Coronary artery (tissue), 2 donors: ENCODE measurements around the gene GRK2.
"Not testable (repeated sequence)": the region's sequence is repeated elsewhere in the genome, so short reads cannot be mapped to it uniquely, and the experiment has no call there.

ENCODE experiments used
- DNase-seq: peaks from one replicate; pipeline ENCODE4 v3.0.0-alpha.2; 2017; ENCODE audit warnings: low spot score
- H3K27ac ChIP-seq, 2 donors: fragments of 200-600 bp; sonication (generic); one replicate each; pipeline ENCODE4 v1.5.1; 2016 to 2019
- H3K4me3 ChIP-seq: fragments of 200-600 bp; sonication (generic); 2 replicates; pipeline ENCODE4 v1.5.1; 2016; ENCODE audit warnings: mild to moderate bottlenecking, moderate library complexity
- CTCF ChIP-seq: fragments of 200-600 bp; sonication (generic); IDR thresholded peaks from one replicate; pipeline ENCODE4 v1.5.1; 2019; ENCODE audit warnings: antibody characterized with exemption

GRK2 gene

GRCh38 chr11:67317888-67318555 is 51.7 kb downstream of the GRK2 start:
- TF ChIP-seq CTCF = no peak
- Histone ChIP-seq H3K4me3 (peak overlapping the region; percentile 85), H3K27ac (peak overlapping the region; percentile 86 to 96)
- no peak for DNase-seq

- not testable (repeated sequence) for H3K27ac ChIP-seq, DNase-seq
- H3K4me3 ChIP-seq = peak overlapping the region; percentile 85
Observed at GRCh38 chr11:67318876-67319275, 52.6 kb downstream of the GRK2 start.

GRCh38 chr11:67320011-67320410 is 53.7 kb downstream of the GRK2 start:
- no peak for TF ChIP-seq CTCF
- no peak for DNase-seq
- Histone ChIP-seq H3K27ac (no peak overlapping the region), H3K4me3 (no peak overlapping the region)

GRCh38 chr11:67320691-67321090 is 54.4 kb downstream of the GRK2 start:
- no peak for DNase-seq
- TF ChIP-seq CTCF = no peak
- H3K4me3 ChIP-seq = no peak overlapping the region
- no peak overlapping the region for H3K27ac ChIP-seq

- DNase-seq = no peak
- Histone ChIP-seq H3K27ac (no peak overlapping the region), H3K4me3 (no peak overlapping the region)
- TF ChIP-seq CTCF = no peak
Observed at GRCh38 chr11:67321313-67321871, 55.1 kb downstream of the GRK2 start.

GRCh38 chr11:67322049-67322448 is 55.8 kb downstream of the GRK2 start:
- Histone ChIP-seq H3K27ac (no peak overlapping the region), H3K4me3 (no peak overlapping the region)
- no peak for TF ChIP-seq CTCF
- no peak for DNase-seq

- DNase-seq = no peak
- TF ChIP-seq CTCF = no peak
- H3K4me3 ChIP-seq = no peak overlapping the region
- H3K27ac ChIP-seq = no peak overlapping the region
Observed at GRCh38 chr11:67323526-67323925, 57.3 kb downstream of the GRK2 start.
